ENCODE data around the gene KRTAP5-8.
"Not testable (repeated sequence)": the region's sequence is repeated elsewhere in the genome, so short reads cannot be mapped to it uniquely, and the experiment has no call there.

The KRTAP5-8 gene

DNA sequence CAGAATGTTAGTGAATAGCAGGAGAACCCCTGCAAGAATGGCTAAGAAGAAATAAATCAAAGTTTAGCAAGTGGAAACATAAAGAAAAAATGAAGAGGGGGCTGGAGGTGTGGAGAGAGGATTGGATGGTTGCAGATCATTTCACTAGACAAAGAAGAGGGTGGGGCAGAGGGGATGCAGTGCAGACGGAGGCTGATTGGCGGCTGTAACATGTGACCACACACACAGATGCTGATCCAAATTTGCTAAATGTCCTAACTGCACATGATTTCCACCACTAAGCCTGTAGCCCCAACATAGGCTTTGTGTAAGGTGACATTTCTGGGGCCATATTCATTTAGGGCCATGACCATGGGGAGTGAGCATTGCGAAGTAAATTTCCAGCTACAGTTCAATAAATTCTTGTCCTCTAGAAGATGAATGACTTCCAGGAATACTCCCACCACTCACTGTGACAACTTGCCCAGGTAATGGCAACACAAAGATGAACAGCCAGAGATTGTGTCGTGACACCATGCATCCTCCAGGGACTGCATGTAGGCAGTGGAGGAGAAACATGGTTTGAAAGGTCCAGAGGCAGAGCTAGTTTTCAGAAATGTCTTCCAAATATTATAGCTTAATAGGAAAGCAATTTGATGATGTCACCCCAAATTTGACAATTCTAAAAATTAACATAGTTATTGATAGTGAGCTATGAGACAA is 38.0 kb downstream of the KRTAP5-8 start:
- no peak for DNase-seq

DNA sequence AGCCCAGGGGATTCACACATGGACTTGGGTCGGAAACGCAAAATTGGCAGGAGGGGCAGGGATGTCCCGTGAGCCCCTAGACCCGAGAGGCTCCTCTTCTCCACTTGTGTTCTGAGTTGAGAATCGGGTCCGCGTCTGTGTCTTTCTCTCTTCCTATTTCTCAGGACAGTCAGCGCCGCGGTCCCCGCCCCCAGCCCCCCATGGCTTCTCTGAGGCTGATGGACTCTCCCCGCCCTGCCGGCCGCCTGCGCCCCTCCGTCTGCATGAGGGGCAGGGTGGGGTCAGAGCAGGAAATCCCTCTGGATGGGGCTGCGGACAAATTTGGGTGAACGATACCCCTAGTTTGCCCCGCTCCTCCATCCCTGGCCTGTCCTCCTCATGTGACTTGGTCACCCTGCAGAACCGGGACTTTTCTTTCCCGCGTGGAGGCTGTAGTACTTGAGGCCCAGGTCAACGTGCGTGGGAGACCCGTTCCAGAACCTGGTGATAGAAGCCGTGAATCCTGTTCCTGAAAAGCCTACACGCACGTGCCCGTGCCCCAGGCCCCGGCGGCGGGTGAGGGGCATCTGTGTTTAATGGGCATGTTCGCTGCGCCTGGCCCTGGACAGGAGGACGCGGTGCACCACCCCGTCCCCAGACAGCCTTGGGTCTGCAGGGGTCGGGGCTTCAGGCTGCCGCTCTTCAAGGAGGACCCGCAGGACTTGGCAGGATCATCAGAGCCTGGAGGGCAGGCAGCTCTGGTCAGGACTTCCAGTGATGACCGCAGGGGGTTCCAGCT is 39.1 kb downstream of the KRTAP5-8 start:
- not testable (repeated sequence) for DNase-seq

DNA sequence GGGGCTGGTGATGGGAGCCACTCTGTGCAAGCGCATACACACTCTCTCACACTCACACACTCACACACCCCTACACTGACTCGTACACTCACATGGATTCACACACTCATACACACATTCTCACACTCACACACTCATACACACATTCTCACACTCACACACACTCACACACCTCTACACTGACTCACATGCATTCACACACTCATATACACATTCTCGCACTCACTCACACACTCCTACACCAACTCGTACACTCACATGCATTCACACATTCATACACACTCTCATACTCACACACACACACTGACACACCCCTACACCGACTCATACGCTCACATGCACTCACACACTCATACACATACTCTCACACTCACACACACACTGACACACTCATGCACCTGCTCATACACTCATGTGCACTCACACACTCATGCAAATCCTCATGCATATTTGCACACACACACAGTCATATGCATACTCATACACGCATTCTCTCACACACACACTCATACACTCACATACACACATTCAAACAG is 39.7 kb downstream of the KRTAP5-8 start:
- no peak for DNase-seq

DNA sequence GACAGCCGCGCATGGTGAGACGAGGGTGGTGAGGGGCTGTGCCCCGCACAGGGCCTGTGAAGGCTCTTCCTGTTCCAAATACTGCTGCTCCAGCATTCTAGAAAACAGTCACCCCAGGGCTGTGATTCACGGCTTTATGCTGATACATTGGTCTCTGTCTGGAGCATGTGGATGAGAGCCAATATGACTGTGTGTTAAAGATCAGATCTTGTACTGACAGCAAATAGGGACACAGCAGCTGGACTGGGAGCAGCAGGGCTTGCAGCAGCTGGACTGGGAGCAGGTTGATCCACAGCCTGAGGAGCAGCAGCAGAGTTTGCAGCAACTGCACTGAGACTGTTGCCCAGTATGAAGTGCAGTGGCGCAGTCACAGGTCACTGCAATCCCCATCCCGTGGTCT is 41.7 kb downstream of the KRTAP5-8 start:
- not testable (repeated sequence) for DNase-seq

DNA sequence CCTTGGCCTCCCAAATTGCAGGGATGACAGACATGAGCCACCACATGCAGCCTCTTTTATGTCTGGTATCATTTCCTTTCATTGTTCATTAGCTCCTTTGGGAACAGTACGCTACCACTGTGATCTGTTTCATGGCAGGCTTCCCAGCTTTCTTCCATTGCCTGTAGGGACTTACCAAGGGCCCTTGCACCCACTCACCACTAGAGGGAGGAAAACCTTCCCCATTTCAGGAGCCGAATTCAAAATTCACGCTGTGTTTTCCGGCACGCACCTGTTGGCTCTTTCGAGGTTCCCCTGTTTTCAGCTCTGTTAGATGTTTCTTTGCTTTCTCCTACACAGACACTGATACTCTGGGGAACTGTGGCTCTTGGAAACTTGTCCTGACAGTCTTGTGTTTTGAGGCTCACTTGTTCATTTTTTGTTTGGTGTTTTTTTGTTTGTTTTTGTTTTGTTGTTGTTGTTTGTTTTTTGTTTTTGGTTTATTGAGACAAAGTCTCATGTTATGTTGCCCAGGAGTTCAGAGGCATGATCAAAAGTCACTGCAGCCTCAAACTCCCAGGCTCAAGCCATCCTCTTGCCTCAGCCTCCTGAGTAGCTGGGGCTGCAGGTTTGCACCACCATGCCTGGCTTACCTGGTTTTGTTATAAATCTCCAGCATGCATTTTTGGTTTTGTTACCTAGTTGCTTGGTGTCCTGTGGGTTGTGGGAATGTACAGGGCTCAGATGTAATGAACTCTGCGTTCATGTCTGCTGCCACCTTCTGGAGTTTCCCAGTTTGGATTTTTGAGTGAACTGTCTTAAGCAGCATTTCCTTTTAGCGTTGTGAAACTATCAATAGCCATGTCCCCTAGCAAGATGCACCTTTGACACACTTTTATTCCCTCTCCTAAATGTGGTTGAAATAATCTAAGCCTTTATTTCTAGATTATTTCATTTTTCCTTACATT is 42.5 kb downstream of the KRTAP5-8 start:
- DNase-seq: peak; percentile 56 to 82 (median 57)

DNA sequence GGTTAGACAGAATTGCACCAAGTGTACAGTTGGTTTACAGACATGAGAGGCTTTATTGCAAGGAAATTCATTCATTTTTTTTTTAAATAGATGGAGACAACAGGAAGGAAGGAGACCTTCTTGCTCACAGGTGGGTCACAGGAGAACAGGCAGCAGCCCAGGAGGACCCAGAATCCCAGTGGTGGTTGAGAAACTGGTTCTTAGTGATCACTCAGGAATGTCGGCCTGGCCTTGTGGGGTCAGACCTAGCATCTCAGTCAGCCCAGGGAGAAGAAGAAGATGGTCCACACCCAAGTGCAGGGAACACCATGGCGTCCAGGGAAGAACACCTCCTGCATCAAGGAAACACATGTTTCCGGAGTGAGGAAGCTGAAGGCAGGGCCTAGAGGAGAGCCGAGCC is 44.0 kb downstream of the KRTAP5-8 start:
- no peak for DNase-seq

DNA sequence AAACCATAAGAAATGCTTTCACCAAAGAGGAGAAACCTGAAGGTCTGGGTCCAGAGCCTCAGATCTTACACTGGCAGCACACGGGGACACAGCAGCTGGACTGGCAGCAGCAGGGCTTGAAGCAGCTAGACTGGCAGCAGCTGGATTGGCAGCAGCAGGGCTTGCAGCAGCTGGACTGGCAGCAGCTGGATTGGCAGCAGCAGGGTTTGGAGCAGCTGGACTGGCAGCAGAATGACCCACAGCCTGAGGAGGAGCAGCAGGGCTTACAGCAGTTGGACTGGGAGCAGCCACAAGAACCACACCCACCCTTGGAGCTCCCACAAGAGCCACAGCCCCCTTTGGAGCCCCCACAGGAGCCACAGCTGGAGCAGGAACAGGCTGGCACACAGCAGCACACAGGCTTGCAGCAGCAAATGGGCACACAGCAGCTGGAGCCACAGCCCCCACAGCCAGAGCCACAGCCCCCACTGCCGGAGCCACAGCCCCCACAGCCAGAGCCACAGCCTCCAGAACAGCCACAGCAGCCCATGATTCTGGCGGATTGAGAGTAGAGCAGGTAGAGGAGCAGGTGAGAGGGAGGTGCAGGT is 44.6 kb downstream of the KRTAP5-8 start, which contains the start of gene KRTAP5-11:
KRTAP5-11 (minus strand) TSS at position 567 of the 587 bp plus-strand sequence; CDS start at position 529, 38 bp downstream.
- DNase-seq: no peak

DNA sequence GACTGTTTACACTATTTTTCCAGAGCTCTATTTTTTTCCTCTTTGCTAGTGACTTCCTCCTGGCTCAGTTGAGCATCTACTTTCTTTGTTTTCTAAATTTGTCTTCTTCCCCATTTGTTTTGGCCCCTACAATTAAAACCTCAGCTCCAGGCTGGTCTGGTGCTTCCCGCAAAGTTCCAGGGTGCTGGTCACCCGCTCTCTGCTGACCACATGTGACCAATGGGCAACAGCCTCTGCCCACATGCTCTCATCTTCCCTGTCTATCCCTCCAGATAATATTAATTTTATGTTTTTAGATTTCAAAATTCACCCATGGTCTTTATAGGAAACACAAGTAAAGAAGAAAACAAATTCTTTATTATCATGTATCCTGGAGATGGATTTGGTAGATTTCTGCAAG is 45.1 kb downstream of the KRTAP5-8 start:
- DNase-seq: not testable (repeated sequence)

DNA sequence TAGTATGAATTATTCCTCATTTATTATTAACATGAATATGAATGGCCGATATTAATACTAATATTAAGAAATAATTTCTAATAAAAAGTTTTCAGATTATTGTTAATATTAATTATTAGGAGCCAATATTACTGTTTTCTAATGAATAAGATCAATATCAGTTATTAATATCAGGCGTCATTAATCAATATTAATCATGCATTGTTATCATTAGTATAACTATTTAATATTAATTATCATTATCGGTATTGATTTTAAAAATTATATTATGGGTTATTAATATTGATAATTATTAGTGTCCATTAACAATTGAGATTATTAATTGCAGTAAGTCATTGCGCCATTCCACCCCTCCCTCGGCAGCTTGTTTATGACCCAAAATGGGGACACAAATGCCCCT is 47.8 kb downstream of the KRTAP5-8 start:
- not testable (repeated sequence) for DNase-seq

DNA sequence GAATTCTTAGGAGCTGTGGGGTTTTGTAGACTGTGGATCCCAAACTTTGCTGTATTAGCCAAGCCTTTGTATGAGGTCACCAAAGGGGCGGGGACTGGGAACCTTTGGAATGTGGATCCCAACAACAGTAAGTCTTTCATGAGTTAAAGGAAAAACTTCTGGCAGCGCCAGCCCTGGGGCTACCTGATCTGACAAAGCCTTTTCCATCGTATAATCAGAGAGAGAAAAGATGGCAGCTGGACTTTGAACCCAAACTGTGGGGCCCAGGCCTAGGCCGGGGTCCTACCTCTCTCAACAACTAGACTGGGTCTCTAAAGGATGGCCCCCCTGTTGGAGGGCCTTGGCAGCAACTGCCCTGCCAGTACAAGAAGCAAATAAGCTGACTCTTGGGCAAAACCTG is 50.5 kb downstream of the KRTAP5-8 start:
- not testable (repeated sequence) for DNase-seq
